CD14-positive monocyte (primary cell): ENCODE results near the gene IL18RAP. TPM values are rescaled to one million over a fixed set of nuclear protein-coding genes. Genes with fewer than 3 reads are reported as not detected.

ENCODE experiments used
- DNase-seq, 3 donors: peaks; one replicate each; pipeline ENCODE4 v3.0.0-alpha.2; 2011 to 2022
- H2AFZ ChIP-seq: 2 replicates; pipeline ENCODE4 v1.6.0; 2012; ENCODE audit warnings: mild to moderate bottlenecking, low read depth, low read length, inconsistent platforms; ENCODE audit not compliant: insufficient read depth, poor library complexity, severe bottlenecking
- H3K27ac ChIP-seq, 2 donors: 1 replicate in 1 of 2; 2 replicates in 1 of 2; pipeline ENCODE4 v1.5.1; 2012 to 2013; ENCODE audit warnings: low read length in 2 of 2, control low read depth in 1 of 2, inconsistent platforms in 1 of 2, low read depth in 1 of 2, mild to moderate bottlenecking in 1 of 2
- H3K27me3 ChIP-seq, 2 donors: one replicate each; pipeline versions ENCODE4 v1.6.0 to v1.6.1; 2011 to 2013; ENCODE audit warnings: low read length in 2 of 2; ENCODE audit not compliant: control insufficient read depth in 2 of 2, insufficient read depth in 2 of 2
- H3K36me3 ChIP-seq, 2 donors: replicated peaks in 1 of 2; 1 replicate in 1 of 2; 2 replicates in 1 of 2; pipeline versions ENCODE4 v1.5.1 to v1.6.1; 2012 to 2013; ENCODE audit warnings: low read length in 2 of 2, control low read depth in 1 of 2, inconsistent platforms in 1 of 2, mild to moderate bottlenecking in 1 of 2; ENCODE audit not compliant: insufficient read depth in 2 of 2, control insufficient read depth in 1 of 2
- H3K4me1 ChIP-seq, 2 donors: 1 replicate in 1 of 2; 2 replicates in 1 of 2; pipeline versions ENCODE4 v1.5.1 to v1.6.1; 2012 to 2013; ENCODE audit warnings: low read length in 2 of 2, control low read depth in 1 of 2, inconsistent platforms in 1 of 2, mild to moderate bottlenecking in 1 of 2, moderate library complexity in 1 of 2; ENCODE audit not compliant: insufficient read depth in 2 of 2, control insufficient read depth in 1 of 2
- H3K4me2 ChIP-seq: replicated peaks from 2 replicates; pipeline ENCODE3; 2012; ENCODE audit warnings: low read length, moderate library complexity, mild to moderate bottlenecking; ENCODE audit not compliant: poor library complexity, severe bottlenecking; ENCODE audit errors: extremely low read depth
- H3K4me3 ChIP-seq, 3 experiments: fragments of 200-600 bp in 1 of 3; sonication (generic) in 1 of 3; replicated peaks in 1 of 3; 1 replicate in 2 of 3; 2 replicates in 1 of 3; pipeline ENCODE4 v1.5.1; 2011 to 2013; ENCODE audit warnings: low read length in 3 of 3, mild to moderate bottlenecking in 3 of 3, control low read depth in 2 of 3, low read depth in 2 of 3, inconsistent platforms in 1 of 3, moderate library complexity in 1 of 3
- H3K79me2 ChIP-seq: 2 replicates; pipeline ENCODE4 v1.6.0; 2012; ENCODE audit warnings: mild to moderate bottlenecking, control low read depth, inconsistent platforms, low read length, moderate library complexity; ENCODE audit not compliant: insufficient read depth
- H3K9ac ChIP-seq: 2 replicates; pipeline ENCODE4 v1.6.0; 2017; ENCODE audit warnings: low read length, mild to moderate bottlenecking; ENCODE audit not compliant: insufficient read depth, poor library complexity, severe bottlenecking
- H3K9me3 ChIP-seq, 2 donors: replicated peaks in 1 of 2; 1 replicate in 1 of 2; 2 replicates in 1 of 2; pipeline versions ENCODE4 v1.5.1 to v1.6.1; 2012 to 2013; ENCODE audit warnings: low read length in 2 of 2, control low read depth in 1 of 2; ENCODE audit not compliant: control insufficient read depth in 1 of 2, insufficient read depth in 1 of 2
- H4K20me1 ChIP-seq: 2 replicates; pipeline ENCODE4 v1.6.0; 2012; ENCODE audit warnings: mild to moderate bottlenecking, low read length, control low read depth, moderate library complexity; ENCODE audit not compliant: insufficient read depth
- H3K27ac Mint-ChIP-seq, 7 donors: one replicate each; pipeline ENCODE4 v1.8.0; 2020; ENCODE audit warnings: mild to moderate bottlenecking in 7 of 7, mixed read lengths in 7 of 7, moderate library complexity in 6 of 7, inconsistent platforms in 2 of 7
- H3K27me3 Mint-ChIP-seq, 3 donors: one replicate each; pipeline ENCODE4 v1.8.0; 2021 to 2022; ENCODE audit warnings: low read depth in 3 of 3, mild to moderate bottlenecking in 3 of 3, mixed read lengths in 3 of 3, moderate library complexity in 3 of 3, inconsistent platforms in 1 of 3
- H3K36me3 Mint-ChIP-seq, 2 donors: one replicate each; pipeline ENCODE4 v1.8.0; 2020; ENCODE audit warnings: mixed read lengths in 2 of 2, inconsistent platforms in 1 of 2, mild to moderate bottlenecking in 1 of 2
- H3K4me1 Mint-ChIP-seq: one replicate; pipeline ENCODE4 v1.8.0; 2020; ENCODE audit warnings: mild to moderate bottlenecking, mixed read lengths
- H3K4me3 Mint-ChIP-seq, 2 donors: one replicate each; pipeline ENCODE4 v1.8.0; 2020; ENCODE audit warnings: mild to moderate bottlenecking in 2 of 2, mixed read lengths in 2 of 2, moderate library complexity in 1 of 2
- H3K9me3 Mint-ChIP-seq, 7 donors: one replicate each; pipeline ENCODE4 v1.8.0; 2020 to 2022; ENCODE audit warnings: mixed read lengths in 7 of 7, mild to moderate bottlenecking in 6 of 7, moderate library complexity in 6 of 7, inconsistent platforms in 2 of 7
- CTCF ChIP-seq: fragments of 200-600 bp; IDR thresholded peaks from one replicate; pipeline ENCODE4 v1.8.0; 2022; ENCODE audit warnings: antibody characterized with exemption, mild to moderate bottlenecking
- WGBS: methylation state at CpG from one replicate; pipeline ENCODE4 v1.1.5; 2013; ENCODE audit warnings: missing lambda C conversion rate; ENCODE audit not compliant: insufficient coverage; 5-methylcytosine and 5-hydroxymethylcytosine counted together
- intact Hi-C, 2 donors: fragments of 100-400 bp; cut with micrococcal nuclease; formaldehyde crosslinking; loops; one replicate each; pipeline versions ENCODE4 v1.15.0 to v1.15.1; 2023
- polyA plus RNA-seq, 3 donors: library from polyadenylated mRNA; depleted of rRNA in 1 of 3; unstranded in 2 of 3; stranded (reverse) in 1 of 3; fragments of 300-500 nt in 2 of 3; fragments of >200 nt in 1 of 3; fragmentation: Illumina TruSeq in 2 of 3; gene quantifications; 1 replicate in 2 of 3; 2 replicates in 1 of 3; pipeline ENCODE4 v1.2.3, GENCODE V29; 2012 to 2021
- small RNA-seq: library from RNA; depleted of rRNA; stranded (forward); fragments of <200 nt; gene quantifications from one replicate; pipeline ENCODE3, GENCODE V24; 2012; ENCODE audit warnings: low read depth; ENCODE audit not compliant: insufficient read length

Gene IL18RAP
- polyA plus RNA-seq, 3 donors, result 0.24 TPM; not detected in 2

- H3K27ac ChIP-seq, result no peak overlapping the region
- H3K9me3 Mint-ChIP-seq, result peaks cover under 1 to 8% (median 5%) of the 10 kb centered on the region in 7 donors
- H3K4me1 ChIP-seq, result no peaks in the 10 kb centered on the region
- H3K4me1 Mint-ChIP-seq, result no peaks in the 10 kb centered on the region
- no peak overlapping the region for H3K4me3 ChIP-seq
- H3K4me2 ChIP-seq, result no peak overlapping the region
- no peak for TF ChIP-seq CTCF
- no peaks in the 10 kb centered on the region for H4K20me1 ChIP-seq
- intact Hi-C loops, result no loop called here
- no peaks in the 10 kb centered on the region for H3K36me3 ChIP-seq
- H3K27ac Mint-ChIP-seq, result no peak overlapping the region
- H3K9ac ChIP-seq, result no peak overlapping the region
- H3K79me2 ChIP-seq, result no peaks in the 10 kb centered on the region
- H2AFZ ChIP-seq, result no peak overlapping the region
- H3K27me3 ChIP-seq, result peaks cover 0 to under 1% of the 10 kb centered on the region in 2 donors
- H3K27me3 Mint-ChIP-seq, result peaks cover 0 to 8% (median 4%) of the 10 kb centered on the region in 3 donors
- WGBS, result no CpG with 5 or more reads among the region's 2 CpGs
- no peak for DNase-seq
- H3K9me3 ChIP-seq, result no peaks in the 10 kb centered on the region
- peak overlapping the region in 1 of 2 donors; percentile 0 for H3K4me3 Mint-ChIP-seq
- H3K36me3 Mint-ChIP-seq, result no peaks in the 10 kb centered on the region
Observed at GRCh38 chr2:102498414-102498813, 75.5 kb downstream of the IL18RAP start.

- no peaks in the 10 kb centered on the region for H3K79me2 ChIP-seq
- H3K4me1 ChIP-seq, result no peaks in the 10 kb centered on the region
- H3K4me2 ChIP-seq, result no peak overlapping the region
- Mint-ChIP-seq H3K4me1 (no peaks in the 10 kb centered on the region), H3K27ac (no peak overlapping the region), H3K4me3 (no peak overlapping the region), H3K9me3 (peaks cover 0 to 5% (median 0%) of the 10 kb centered on the region in 7 donors), H3K27me3 (peaks cover 2 to 8% (median 7%) of the 10 kb centered on the region in 3 donors), H3K36me3 (no peaks in the 10 kb centered on the region)
- no peak overlapping the region for H3K9ac ChIP-seq
- H3K4me3 ChIP-seq, result no peak overlapping the region
- no peak for TF ChIP-seq CTCF
- no peak for DNase-seq
- H4K20me1 ChIP-seq, result no peaks in the 10 kb centered on the region
- peaks cover 0 to 2% of the 10 kb centered on the region in 2 donors for H3K27me3 ChIP-seq
- intact Hi-C loops, result no loop called here
- no peak overlapping the region for H3K27ac ChIP-seq
- no peaks in the 10 kb centered on the region for H3K9me3 ChIP-seq
- no CpG with 5 or more reads among the region's 1 CpG for WGBS
- H3K36me3 ChIP-seq, result no peaks in the 10 kb centered on the region
- H2AFZ ChIP-seq, result no peak overlapping the region
Observed at GRCh38 chr2:102499558-102499957, 76.6 kb downstream of the IL18RAP start.

Small RNA genes within 50 kb of the gene (small RNA-seq; reads per million reads assigned to genes)
- gene MIR4772, result not detected

Other genes starting within 250 kb of the IL18RAP start
- 1 to 10 TPM in 1 of 3 donors, under 1 TPM in 1, not detected in 1; 0.07 to 1.5 TPM for gene IL1RL2, start 236.1 kb upstream of the IL18RAP start, polyA plus RNA-seq
- gene IL1RL1, start 111.6 kb upstream of the IL18RAP start, polyA plus RNA-seq, result not detected
- gene IL18R1, start 67.4 kb upstream of the IL18RAP start, polyA plus RNA-seq, result under 1 TPM; 0.03 to 0.15 (median 0.11) TPM
- gene SLC9A4, start 50.1 kb downstream of the IL18RAP start, polyA plus RNA-seq, result not detected
- gene SLC9A2, start 196.4 kb downstream of the IL18RAP start, polyA plus RNA-seq, result not detected